ENCODE measurements around the gene SYT7.

Gene SYT7

GRCh38 chr11:61524446-61524845 lies 56.4 kb downstream of the SYT7 start:
- H3K4me3 ChIP-seq (ENCODE audit: low read depth, low read length): no peak overlapping the region
- TF ChIP-seq CTCF (IDR thresholded peaks at IDR 0.05; ENCODE audit: low read depth, low read length): no peak
- no peak for TF ChIP-seq MAX (IDR thresholded peaks at IDR 0.05; ENCODE audit: low read depth, low read length)
- TF ChIP-seq POLR2A (IDR thresholded peaks at IDR 0.05; ENCODE audit: extremely low read depth, insufficient read length): no peak
- no peak for TF ChIP-seq MYC (IDR thresholded peaks at IDR 0.05; ENCODE audit: low read depth, low read length)
- DNase-seq (ENCODE audit: low read depth): no peak

- TF ChIP-seq POLR2A (IDR thresholded peaks at IDR 0.05; ENCODE audit: extremely low read depth, insufficient read length) (no peak), MAX (IDR thresholded peaks at IDR 0.05; ENCODE audit: low read depth, low read length) (no peak), CTCF (IDR thresholded peaks at IDR 0.05; ENCODE audit: low read depth, low read length) (no peak), MYC (IDR thresholded peaks at IDR 0.05; ENCODE audit: low read depth, low read length) (no peak)
- no peak for DNase-seq (ENCODE audit: low read depth)
- H3K4me3 ChIP-seq (ENCODE audit: low read depth, low read length): no peak overlapping the region
These were observed 58.0 kb downstream of the SYT7 start for GRCh38 chr11:61522881-61523280.

- TF ChIP-seq POLR2A (IDR thresholded peaks at IDR 0.05; ENCODE audit: extremely low read depth, insufficient read length): no peak
- TF ChIP-seq CTCF (IDR thresholded peaks at IDR 0.05; ENCODE audit: low read depth, low read length): no peak
- no peak for TF ChIP-seq MAX (IDR thresholded peaks at IDR 0.05; ENCODE audit: low read depth, low read length)
- H3K4me3 ChIP-seq (ENCODE audit: low read depth, low read length): no peak overlapping the region
- DNase-seq (ENCODE audit: low read depth): no peak
These were observed 62.7 kb downstream of the SYT7 start for GRCh38 chr11:61518032-61518795.

GRCh38 chr11:61516675-61517572 lies 64.0 kb downstream of the SYT7 start:
- no peak overlapping the region for H3K4me3 ChIP-seq (ENCODE audit: low read depth, low read length)
- DNase-seq (ENCODE audit: low read depth): peak; percentile 53
- TF ChIP-seq CTCF (IDR thresholded peaks at IDR 0.05; ENCODE audit: low read depth, low read length) (peak; percentile 95), POLR2A (IDR thresholded peaks at IDR 0.05; ENCODE audit: extremely low read depth, insufficient read length) (no peak)

- H3K4me3 ChIP-seq (ENCODE audit: low read depth, low read length): no peak overlapping the region
- DNase-seq (ENCODE audit: low read depth): no peak
- TF ChIP-seq MYC (IDR thresholded peaks at IDR 0.05; ENCODE audit: low read depth, low read length): no peak
- TF ChIP-seq POLR2A (IDR thresholded peaks at IDR 0.05; ENCODE audit: extremely low read depth, insufficient read length): no peak
- TF ChIP-seq CTCF (IDR thresholded peaks at IDR 0.05; ENCODE audit: low read depth, low read length): no peak
- no peak for TF ChIP-seq MAX (IDR thresholded peaks at IDR 0.05; ENCODE audit: low read depth, low read length)
These were observed 64.7 kb downstream of the SYT7 start for GRCh38 chr11:61516191-61516590.

Data from NB4 (cell line).